Measurements from ENCODE around the gene AUP1.
"Not testable (repeated sequence)": the region's sequence is repeated elsewhere in the genome, so short reads cannot be mapped to it uniquely, and the experiment has no call there.

Gene AUP1

DNA sequence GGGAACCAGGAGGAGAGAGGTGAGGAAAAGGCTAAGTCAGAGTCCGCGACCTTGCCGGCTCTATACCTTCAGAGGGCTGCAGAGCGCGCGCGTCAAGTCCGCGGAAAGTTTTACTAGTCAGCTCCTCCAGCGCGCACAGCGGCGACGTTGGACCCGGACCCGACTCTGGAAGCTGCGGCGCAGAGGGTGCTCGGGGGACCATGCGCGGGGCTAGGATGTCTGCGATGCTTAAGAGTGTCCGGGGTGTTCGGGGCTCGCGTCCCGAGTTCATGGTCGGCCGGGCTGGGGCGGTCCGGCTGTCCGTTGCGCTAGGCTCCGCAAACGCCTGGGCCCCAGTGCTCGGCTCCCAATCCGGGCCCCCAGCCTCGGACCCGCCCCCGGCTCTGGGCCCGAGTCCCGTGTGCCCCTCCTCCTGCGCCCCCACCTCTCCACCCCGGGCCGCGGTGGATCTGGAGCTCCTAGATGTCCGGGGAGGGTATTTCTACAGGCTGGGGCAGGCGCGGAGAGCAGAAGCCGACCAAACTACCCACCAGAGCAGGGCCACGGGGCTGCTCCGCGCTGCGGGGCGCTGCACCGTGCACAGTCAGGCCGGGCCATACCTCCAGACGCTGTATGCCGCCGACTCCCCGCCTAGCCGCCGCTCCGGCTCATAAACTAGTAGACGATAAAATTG lies 30.1 kb downstream of the AUP1 start, which contains the start of gene LBX2:
TSS of gene LBX2 (minus strand) at position 337 of the 673 bp plus-strand sequence. CDS start at position 271, 66 bp downstream.
- DNase-seq (ENCODE audit: low read depth in 2 of 2) = peak in 1 of 2 donors; percentile 36

GRCh38 chr2:74498500-74499266 lies 30.8 kb downstream of the AUP1 start:
- DNase-seq (ENCODE audit: low read depth in 2 of 2) = no peak

DNA sequence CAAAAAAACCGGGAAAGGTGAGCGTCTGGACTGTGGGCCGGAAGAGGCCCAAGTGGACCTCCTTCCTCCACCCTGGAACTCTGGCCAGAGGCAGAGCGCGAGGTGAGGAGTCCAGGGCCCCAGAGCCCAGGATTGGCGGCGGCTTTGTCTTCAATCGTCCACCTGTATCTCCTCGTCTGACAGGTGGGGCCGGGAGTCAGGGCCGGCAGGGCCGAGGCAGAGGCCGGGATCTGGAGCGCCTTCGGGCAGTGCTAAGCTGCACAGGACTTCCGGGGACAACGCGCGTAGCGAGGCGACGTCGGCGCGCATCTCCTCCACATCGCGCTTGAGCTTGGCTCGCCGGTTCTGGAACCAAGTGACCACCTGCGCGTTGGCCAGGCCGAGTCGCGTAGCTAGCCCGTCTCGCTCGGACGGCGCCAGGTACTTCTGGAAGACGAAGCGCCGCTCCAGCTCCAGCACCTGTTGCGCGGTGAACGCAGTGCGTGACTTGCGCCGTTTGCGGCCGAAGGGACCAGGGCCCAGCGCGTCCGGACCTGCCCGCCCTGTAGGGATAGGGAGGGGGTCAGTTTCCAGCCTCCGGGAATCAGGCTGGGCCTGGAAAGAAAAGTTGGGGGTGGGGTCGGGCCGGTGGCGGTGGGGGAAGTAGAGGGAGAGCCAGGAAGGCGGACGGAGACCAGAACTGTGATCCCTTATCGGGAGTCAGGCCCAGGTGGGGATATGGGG lies 31.6 kb downstream of the AUP1 start:
- no peak for DNase-seq (ENCODE audit: low read depth in 2 of 2)

DNA sequence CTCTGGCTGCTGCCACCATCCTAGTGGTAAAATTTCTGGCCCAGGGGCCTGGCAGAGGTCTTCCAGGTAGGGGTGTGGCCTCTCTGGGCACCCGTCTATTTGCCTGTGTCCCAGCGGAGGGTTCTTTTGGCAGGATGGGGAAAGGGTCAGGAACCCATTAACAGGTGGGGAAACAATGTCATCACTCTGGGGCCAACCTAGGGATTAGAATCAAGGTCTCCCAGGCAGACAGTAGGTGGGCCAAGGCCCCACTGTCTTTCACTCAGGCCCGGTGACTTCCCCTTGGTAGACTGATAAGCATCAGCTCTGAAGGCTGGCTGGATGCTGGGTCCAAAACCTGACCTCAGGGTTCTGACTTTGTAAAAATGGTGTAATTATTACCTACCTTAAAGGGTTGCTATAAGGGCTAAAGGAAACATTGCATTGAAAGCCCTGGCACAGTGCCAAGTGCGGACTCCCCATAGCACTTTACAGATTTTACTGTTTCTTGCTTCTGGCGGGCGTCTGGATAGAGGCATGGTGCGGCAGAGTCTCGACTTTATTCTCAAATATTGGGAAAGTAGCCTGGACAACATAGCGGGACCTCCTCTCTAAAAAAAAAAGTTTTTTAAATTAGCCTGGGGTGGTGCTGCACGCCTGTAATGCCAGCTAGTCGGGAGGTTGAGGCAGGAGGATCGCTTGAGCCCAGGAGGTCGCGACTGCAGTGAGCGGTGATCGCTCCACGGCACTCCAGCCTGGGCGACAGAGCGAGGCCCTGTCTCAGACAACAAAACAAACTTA lies 32.3 kb downstream of the AUP1 start:
- no peak for DNase-seq (ENCODE audit: low read depth in 2 of 2)

- no peak for DNase-seq (ENCODE audit: low read depth in 2 of 2)
Measured at GRCh38 chr2:74495440-74495839, 34.1 kb downstream of the AUP1 start.

GRCh38 chr2:74493546-74493945 lies 36.0 kb downstream of the AUP1 start:
- no peak for DNase-seq (ENCODE audit: low read depth in 2 of 2)

GRCh38 chr2:74491648-74492544 lies 37.6 kb downstream of the AUP1 start:
- no peak for DNase-seq (ENCODE audit: low read depth in 2 of 2)

DNA sequence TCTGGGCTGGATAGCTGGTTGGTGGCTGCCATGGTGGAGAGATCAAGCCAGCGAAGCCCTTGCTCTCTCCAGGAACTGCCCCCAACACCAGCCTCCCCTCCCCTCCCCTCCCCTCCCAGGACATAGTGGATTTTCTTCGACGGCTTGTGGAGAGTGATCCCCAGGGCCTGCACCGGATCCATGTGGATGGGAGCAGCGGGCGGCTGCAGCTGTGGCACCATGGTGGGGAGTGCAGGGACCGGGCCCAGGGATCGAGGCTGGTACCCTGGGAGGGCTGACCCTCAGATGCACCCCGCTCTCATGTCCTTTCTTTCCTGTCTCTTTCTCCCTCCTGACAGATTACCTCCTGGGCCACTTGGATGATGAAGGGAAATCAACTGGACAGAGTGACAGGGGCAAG lies 39.6 kb downstream of the AUP1 start:
- no peak for DNase-seq (ENCODE audit: low read depth in 2 of 2)

DNA sequence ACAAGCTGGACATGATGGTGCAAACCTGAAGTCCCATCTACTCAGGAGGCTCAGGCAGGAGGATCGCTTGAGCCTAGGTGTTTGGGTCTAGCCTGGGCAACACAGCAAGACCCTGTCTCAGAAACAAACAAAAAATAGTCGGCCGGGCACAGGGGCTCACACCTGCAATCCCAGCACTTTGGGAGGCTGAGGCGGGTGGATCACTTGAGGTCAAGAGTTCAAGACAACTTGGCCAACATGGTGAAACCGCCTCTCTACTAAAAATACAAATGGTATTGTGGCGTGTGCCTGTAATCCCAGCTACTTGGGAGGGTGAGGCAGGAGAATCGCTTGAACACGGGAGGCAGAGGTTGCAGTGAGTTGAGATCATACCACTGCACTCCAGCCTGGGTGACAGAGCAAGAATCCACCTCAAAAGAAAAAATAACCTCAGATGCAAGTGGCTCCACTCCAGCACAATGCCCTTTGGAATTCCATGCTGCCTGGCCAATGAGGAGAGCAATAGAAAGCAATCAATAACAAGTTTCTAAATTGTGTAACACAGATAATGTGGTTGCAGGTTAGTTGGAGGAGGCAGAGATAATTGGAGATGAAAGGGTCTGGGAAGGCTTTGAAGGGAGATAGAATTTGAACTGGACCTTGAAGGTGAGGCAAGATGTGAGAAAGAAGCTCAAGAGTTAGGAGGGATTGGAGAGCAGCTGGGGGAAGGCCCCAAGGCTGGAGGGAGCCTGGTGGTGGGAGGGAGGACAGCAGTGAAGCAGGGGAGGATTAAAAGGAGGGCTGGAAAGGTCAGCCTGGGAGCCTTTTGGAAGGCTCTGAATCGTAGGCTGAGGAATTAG lies 40.6 kb downstream of the AUP1 start:
- no peak for DNase-seq (ENCODE audit: low read depth in 2 of 2)

GRCh38 chr2:74486141-74486540 lies 43.4 kb downstream of the AUP1 start:
- no peak for DNase-seq (ENCODE audit: low read depth in 2 of 2)

GRCh38 chr2:74483675-74484164 lies 45.8 kb downstream of the AUP1 start:
- DNase-seq (ENCODE audit: low read depth in 2 of 2) = not testable (repeated sequence)

GRCh38 chr2:74482801-74483674 lies 46.5 kb downstream of the AUP1 start, which contains the start of the genes CCDC142 and TTC31:
Gene CCDC142, minus strand, starts transcription at chr2:74482998. Its CDS starts 161 bp downstream, at chr2:74482837.
Gene TTC31, plus strand, starts transcription at chr2:74483081. Its CDS starts 15 bp downstream, at chr2:74483096.
- peak; percentile 85 to 86 for DNase-seq (ENCODE audit: low read depth in 2 of 2)

DNA sequence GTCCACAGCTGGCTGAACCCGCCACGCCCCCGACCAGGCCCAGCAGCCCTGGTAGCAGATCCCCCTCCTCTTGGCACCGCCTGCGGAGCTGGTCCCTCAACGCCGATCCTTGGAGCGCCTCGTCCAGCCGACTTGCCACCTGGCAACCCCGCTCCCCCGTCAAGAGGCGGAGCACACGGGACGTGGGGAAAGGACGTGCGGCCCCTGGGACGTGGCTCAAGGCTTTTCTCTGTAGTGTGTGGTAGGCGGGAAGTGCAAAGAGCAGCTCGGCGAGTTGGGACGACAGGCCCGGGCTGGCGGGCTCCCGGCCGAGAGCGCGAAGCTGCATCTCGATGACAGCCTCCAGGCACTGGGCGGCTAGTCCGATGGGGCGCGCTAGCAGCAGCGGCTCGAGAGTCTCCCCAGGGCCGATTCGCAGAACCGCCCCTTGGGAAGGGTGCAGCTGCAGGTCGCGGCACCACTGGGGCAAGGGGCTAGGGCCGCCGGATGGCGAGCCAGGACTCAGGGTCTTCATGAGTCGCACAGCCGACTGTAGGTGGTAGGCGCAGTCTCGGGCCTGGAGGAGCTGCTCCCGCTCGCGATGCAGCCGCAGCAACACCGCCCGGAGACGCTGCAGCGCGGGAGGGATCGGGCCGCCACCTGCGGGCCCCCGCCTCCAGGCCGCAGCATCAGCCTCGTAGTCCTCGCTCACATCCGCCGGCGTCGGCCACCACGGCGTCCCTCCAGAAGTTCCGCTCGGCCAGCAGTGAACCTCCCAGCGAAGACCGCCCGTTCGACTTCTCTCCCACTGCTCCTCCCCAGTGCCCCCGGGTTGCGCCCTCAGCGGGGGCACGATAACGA lies 47.3 kb downstream of the AUP1 start:
- no peak for DNase-seq (ENCODE audit: low read depth in 2 of 2)

GRCh38 chr2:74481431-74481830 lies 48.1 kb downstream of the AUP1 start:
- DNase-seq (ENCODE audit: low read depth in 2 of 2) = no peak

Data from stimulated activated CD4-positive, alpha-beta T cell treated with anti-CD3 and anti-CD28 coated beads, Interleukin-1b, Interleukin-23, amount 100 ng/mL, for 4 hours (primary cell).